Hepatic stellate cell (primary cell): ENCODE measurements around the gene PTPRD.
"Not testable (repeated sequence)": the region's sequence is repeated elsewhere in the genome, so short reads cannot be mapped to it uniquely, and the experiment has no call there.

Experiments used
- DNase-seq: peaks from one replicate; pipeline ENCODE4 v3.0.0; 2011; ENCODE audit warnings: low spot score

PTPRD gene

GRCh38 chr9:9002826-9003583, 1609.8 kb downstream of the PTPRD start:
- DNase-seq = no peak

GRCh38 chr9:8980496-8981013, 1632.2 kb downstream of the PTPRD start:
- DNase-seq = no peak

DNA sequence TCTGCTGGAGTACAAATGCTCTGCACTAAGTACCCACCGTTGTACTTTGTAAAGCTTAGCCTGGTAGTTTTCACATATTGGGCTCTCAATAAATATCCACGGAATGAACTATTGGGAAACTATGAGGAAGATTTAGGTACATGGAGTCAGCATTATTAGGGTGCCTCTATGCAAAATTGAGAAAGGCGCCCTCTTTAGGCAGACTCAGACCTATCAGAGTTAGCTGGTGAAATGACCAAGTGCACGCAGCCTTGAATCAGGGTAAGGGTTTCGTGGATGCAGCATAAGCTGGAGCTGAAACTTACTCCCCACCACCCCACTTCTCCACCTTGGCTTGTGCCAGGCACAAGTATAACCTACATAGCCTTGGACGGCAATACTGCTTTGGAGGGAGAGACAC, 1634.5 kb downstream of the PTPRD start:
- DNase-seq = no peak

DNA sequence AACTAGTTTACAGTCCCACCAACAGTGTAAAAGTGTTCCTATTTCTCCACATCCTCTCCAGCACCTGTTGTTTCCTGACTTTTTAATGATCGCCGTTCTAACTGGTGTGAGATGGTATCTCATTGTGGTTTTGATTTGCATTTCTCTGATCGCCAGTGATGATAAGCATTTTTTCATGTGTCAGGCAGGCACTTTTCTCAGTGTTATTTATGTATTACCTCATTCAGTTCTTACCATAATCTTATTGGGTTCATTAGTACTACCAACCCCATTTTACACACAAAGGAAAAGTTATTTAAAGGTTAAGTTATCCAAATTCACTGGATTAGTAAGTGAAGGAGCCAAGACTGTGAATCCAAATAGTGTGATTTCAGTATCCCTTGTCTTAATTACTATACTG, 1644.5 kb downstream of the PTPRD start:
- DNase-seq = not testable (repeated sequence)

DNA sequence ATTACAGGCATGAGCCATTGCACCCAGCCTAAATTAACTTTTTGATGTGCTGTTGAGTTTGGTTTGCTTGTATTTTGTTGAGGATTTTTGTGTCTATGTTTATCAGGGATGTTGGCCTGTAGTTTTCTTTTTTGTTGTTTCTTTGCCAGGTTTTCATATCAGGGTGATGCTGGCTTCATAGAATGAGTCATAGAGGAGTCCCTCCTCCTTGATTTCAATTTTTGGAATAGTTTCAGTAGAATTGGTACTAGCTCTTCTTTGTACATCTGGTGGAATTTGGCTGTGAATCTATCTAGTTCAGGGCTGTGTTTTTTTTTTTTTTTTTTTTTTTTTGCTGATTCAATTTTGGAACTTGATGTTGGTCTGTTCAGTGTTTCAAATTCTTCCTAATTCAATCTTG, 1648.9 kb downstream of the PTPRD start:
- no peak for DNase-seq

- no peak for DNase-seq
Measured at GRCh38 chr9:8962084-8962483, 1650.7 kb downstream of the PTPRD start.

DNA sequence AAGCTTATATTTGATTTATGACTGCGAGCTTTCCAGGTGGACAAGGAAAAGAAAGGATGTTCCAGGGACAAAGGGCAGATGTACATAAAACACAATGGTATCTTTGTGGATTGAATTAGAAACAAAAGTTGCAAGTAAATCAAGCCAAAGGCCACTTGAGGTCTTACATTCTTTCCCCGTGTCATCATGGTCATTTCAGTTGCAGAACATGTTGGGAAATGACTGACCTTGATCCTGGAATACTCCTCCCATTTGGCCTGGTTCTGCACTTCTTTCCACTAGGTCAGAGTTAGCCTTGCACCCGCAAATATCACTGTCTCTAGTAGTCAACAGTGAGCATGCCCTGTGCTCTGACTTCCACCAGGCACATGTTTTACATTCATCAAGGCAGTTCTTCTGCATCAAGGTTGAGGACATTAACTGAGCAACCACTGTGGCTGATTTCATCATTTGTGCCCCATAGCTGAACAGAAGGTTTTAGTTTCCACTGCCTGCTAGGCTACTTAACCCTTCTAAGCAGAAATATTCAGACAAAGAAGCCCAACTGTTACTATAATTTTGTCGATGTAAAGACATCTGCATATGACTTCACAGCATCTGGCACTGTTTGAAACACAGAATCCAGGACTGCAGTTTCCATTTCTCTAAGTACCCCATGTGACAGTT, 1651.5 kb downstream of the PTPRD start:
- DNase-seq = no peak

- no peak for DNase-seq
Measured at GRCh38 chr9:8960254-8960653, 1652.5 kb downstream of the PTPRD start.

- no peak for DNase-seq
Measured at GRCh38 chr9:8958358-8958757, 1654.4 kb downstream of the PTPRD start.

- no peak for DNase-seq
Measured at GRCh38 chr9:8955315-8955714, 1657.5 kb downstream of the PTPRD start.

GRCh38 chr9:8946461-8946860, 1666.3 kb downstream of the PTPRD start:
- no peak for DNase-seq

DNA sequence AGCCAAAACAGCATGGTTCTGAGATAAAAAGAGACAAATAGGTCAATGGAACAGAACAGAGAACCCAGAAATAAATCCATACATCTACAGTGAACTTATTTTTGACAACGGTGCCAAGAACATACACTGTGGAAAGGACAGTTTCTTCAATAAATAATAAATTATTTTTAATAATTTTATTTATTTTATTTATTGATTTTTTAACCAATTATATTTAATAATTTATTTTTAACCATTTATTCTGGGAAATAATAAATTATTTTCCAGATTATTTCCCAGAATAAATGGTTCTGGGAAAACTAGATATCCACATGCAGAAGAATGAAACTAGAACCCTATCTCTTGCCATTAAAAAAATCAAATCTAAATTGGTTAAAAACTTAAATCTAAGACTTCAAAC, 1669.4 kb downstream of the PTPRD start:
- no peak for DNase-seq

GRCh38 chr9:8940650-8941049, 1672.2 kb downstream of the PTPRD start:
- no peak for DNase-seq

DNA sequence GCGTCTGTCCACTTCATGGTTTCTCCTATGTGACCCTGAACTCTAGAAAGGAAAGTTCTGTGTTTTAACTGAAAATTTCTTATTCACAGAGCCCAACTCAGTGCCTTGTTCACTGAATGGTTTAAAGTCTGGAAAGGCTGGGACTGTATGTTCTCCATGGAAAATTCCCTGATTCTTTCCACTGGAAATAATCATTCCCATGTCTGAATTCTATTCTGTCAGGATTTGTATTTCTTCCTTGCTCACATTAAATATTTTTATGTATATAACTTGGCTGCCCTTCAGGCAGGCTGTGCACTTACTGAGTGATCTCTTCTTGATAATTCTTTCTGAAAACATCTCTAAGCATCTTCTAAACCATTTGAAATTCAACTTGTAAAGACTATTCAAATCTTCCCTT, 1686.3 kb downstream of the PTPRD start:
- DNase-seq = no peak

DNA sequence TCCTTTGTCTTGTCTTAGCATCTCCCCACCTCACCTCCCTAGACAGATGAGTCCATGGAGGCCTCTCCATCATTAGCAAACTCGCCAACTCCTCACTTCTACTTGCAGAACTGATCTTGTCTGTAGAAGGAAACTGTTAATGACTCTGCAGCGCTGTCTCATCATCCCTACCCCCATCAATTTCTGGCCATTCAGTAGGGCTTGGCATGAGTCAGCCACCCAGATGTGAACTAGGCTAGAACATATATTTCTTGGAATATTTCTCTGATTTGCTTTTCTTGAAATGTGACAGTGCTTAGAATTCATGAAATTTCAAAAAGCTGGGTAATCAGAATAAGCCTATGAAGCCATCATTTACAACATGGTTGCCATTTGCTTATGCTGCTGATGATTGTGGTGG, 1688.2 kb downstream of the PTPRD start:
- DNase-seq = no peak

DNA sequence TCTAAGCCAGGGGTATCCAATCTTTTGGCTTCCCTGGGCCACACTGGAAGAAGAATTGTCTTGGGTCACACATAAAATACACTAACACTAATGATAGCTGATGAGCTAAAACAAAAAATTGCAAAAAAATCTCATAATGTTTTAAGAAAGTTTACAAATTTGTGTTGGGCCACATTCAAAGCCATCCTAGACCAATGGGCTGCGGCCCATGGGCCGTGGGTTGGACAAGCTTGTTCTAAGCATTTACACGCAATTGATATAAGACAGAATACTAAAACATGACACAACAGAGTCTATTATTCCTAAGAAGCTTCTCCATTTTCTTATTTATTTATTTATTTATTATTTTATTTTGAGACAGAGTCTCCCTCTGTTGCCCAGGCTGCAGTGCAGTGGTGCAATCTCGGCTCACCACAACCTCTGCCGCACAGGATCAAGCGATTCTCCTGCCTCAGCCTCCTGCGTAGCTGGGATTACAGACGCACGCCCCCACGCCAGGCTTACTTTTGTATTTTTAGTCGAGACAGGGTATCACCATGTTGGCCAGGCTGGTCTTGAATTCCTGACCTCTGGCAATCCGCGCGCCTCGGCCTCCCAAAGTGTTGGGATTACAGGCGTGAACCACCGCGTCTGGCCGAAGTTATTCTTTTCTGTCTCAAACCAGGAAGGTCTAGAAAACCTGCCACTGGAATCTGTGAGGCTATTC, 1692.2 kb downstream of the PTPRD start:
- DNase-seq = not testable (repeated sequence)

GRCh38 chr9:8917956-8918739, 1694.7 kb downstream of the PTPRD start:
- no peak for DNase-seq

- no peak for DNase-seq
Measured at GRCh38 chr9:8916771-8917170, 1696.0 kb downstream of the PTPRD start.

DNA sequence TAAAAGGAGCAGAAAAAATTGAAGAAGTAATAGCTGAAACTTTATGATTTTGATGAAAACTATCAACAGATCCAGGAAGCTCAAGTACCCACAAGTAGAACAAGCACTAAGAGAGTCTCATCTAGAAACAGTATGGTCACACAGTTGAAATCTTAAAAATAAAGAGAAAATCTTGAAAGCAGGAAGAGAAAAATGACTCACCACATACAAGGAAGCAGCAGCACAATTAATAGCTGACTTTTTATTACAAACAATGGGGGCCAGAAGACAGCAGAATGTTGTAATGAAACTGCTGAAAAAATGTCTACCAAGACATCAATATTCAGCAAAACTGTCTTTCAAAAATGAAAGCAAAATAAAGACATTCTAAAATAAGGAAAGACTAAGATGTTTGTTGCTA, 1704.9 kb downstream of the PTPRD start:
- DNase-seq = no peak

GRCh38 chr9:8905731-8906130, 1707.1 kb downstream of the PTPRD start:
- no peak for DNase-seq

- no peak for DNase-seq
Measured at GRCh38 chr9:8904771-8905515, 1707.9 kb downstream of the PTPRD start.
